IPS-18a (cell line): ENCODE results near the gene PRRG2.

Experiments
- H3K27ac ChIP-seq: one replicate; pipeline ENCODE4 v1.5.1; 2013; ENCODE audit warnings: low read length
- H3K27me3 ChIP-seq: one replicate; pipeline ENCODE4 v1.6.1; 2013; ENCODE audit warnings: mild to moderate bottlenecking, low read length; ENCODE audit not compliant: control insufficient read depth, insufficient read depth
- H3K36me3 ChIP-seq: one replicate; pipeline ENCODE4 v1.6.1; 2013; ENCODE audit warnings: low read depth, low read length; ENCODE audit not compliant: control insufficient read depth
- H3K4me1 ChIP-seq: one replicate; pipeline ENCODE4 v1.6.1; 2013; ENCODE audit warnings: low read depth, low read length; ENCODE audit not compliant: control insufficient read depth
- H3K4me3 ChIP-seq: one replicate; pipeline ENCODE4 v1.5.1; 2013; ENCODE audit warnings: low read length
- H3K9ac ChIP-seq: one replicate; pipeline ENCODE4 v1.6.1; 2013; ENCODE audit warnings: mild to moderate bottlenecking, low read length, moderate library complexity
- H3K9me3 ChIP-seq: one replicate; pipeline ENCODE4 v1.6.1; 2013; ENCODE audit warnings: low read depth, low read length; ENCODE audit not compliant: control insufficient read depth

PRRG2 gene

GRCh38 chr19:49590971-49591730 is 10.0 kb downstream of the PRRG2 start, which contains the start of gene PRR12:
PRR12 (plus strand) TSS chr19:49591182; CDS start chr19:49591655, 473 bp downstream.
- peak within 1 kb of the TSS; percentile 96 for H3K27ac ChIP-seq
- peak within 1 kb of the TSS; percentile 95 for H3K9ac ChIP-seq
- peak within 1 kb of the TSS; percentile 96 for H3K4me3 ChIP-seq
- H3K27me3 ChIP-seq = no peaks in the 10 kb centered on the region
- H3K36me3 ChIP-seq = peaks cover 16% of the 10 kb centered on the region
- H3K9me3 ChIP-seq = no peaks in the 10 kb centered on the region
- peaks cover 9% of the 10 kb centered on the region for H3K4me1 ChIP-seq

DNA sequence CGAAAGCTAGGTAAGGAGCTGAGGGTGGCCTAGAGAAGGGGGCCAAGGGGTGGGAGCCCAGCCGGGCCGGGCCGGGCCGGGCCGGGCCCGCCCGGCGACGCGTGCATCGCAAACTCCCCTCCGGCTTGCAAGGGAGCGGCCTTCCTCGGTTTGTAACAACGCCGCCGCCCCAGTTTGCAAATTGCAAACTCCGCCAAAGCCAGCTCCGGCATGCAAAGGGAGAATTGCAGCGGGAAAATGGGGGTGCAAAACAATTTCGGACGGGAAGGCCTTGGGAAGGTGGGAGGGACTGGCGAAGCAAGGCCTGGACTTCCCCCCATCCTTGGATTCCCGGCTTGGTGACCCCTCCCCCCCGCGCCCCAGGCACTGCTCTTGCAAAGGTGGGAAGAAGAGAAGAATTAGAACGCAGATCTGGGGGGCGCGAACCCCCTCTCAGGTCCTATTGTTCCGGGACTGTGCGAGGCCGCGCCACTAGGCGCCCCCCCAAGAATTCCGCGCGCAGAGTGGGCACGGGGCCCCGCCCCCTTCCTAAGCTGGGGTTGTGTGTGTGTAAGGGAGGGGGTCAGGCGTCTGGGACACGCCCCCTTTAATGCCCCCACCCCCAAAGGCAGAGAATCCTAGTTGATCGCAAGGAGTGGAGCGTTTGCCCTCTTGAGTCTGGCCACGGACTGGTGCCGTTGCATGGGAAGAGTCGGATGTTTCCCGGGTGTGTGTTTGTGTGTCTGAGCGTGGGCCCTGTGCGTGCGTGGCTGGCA is 10.8 kb downstream of the PRRG2 start:
- Histone ChIP-seq H3K27me3 (no peaks in the 10 kb centered on the region), H3K9ac (peak overlapping the region; percentile 95), H3K9me3 (no peaks in the 10 kb centered on the region), H3K4me1 (peaks cover 9% of the 10 kb centered on the region), H3K27ac (peak overlapping the region; percentile 78), H3K36me3 (peaks cover 19% of the 10 kb centered on the region), H3K4me3 (peak overlapping the region; percentile 92)

- Histone ChIP-seq H3K4me1 (peaks cover 9% of the 10 kb centered on the region), H3K27ac (peak overlapping the region; percentile 55), H3K9ac (peak overlapping the region; percentile 95)
Observed at GRCh38 chr19:49592486-49593232, 11.5 kb downstream of the PRRG2 start.

GRCh38 chr19:49593233-49594113 is 12.4 kb downstream of the PRRG2 start:
- Histone ChIP-seq H3K36me3 (peaks cover 26% of the 10 kb centered on the region), H3K9ac (peak overlapping the region; percentile 95), H3K4me1 (peaks cover 9% of the 10 kb centered on the region)

More at GRCh38 chr19:49592486-49593232, 11.5 kb downstream of the PRRG2 start:
- Histone ChIP-seq H3K36me3 (peaks cover 21% of the 10 kb centered on the region), H3K9me3 (no peaks in the 10 kb centered on the region), H3K27me3 (no peaks in the 10 kb centered on the region), H3K4me3 (peak overlapping the region; percentile 92)

GRCh38 chr19:49594157-49594992 is 13.3 kb downstream of the PRRG2 start:
- no peak overlapping the region for H3K9ac ChIP-seq
- H3K4me1 ChIP-seq = peaks cover 9% of the 10 kb centered on the region
- H3K27me3 ChIP-seq = no peaks in the 10 kb centered on the region
- H3K36me3 ChIP-seq = peaks cover 35% of the 10 kb centered on the region
- H3K27ac ChIP-seq = no peak overlapping the region
- no peaks in the 10 kb centered on the region for H3K9me3 ChIP-seq
- peak overlapping the region; percentile 29 for H3K4me3 ChIP-seq

More at GRCh38 chr19:49593233-49594113, 12.4 kb downstream of the PRRG2 start:
- Histone ChIP-seq H3K27me3 (no peaks in the 10 kb centered on the region), H3K4me3 (peak overlapping the region; percentile 92), H3K27ac (no peak overlapping the region), H3K9me3 (no peaks in the 10 kb centered on the region)

DNA sequence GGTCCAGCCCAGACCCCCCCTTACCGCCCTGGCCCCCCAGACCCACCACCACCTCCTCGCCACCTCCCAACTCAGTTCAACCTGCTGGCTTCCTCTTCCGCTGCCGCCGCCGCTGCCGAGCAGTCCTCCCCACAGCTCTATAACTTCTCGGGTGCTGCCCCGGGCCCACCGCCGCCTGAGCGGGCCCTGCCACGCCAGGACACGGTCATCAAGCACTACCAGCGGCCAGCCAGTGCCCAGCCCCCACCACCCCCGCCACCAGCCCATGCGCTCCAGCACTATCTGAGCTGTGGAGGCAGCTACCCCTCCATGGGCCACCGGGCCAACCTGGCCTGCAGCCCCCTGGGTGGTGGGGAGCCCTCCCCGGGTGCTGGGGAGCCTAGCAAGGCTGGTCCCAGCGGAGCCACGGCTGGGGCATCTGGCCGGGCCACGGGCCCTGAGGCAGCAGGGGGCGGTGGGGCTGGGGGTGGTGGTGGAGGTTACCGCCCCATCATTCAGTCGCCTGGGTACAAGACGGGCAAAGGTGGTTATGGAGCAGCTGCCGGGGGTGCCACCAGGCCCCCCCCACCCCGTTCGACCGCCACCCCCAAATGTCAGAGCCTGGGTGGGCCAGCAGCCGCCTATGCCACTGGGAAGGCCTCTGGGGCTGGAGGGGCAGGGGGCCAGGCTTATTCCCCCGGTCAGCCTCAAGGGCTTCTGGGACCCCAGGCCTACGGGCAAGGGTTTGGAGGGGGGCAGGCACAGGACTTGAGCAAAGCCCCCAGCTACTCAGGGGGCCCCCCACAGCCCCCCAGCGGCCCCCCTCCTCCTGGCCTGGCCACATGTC is 14.1 kb downstream of the PRRG2 start:
- H3K36me3 ChIP-seq = peaks cover 44% of the 10 kb centered on the region
- peaks cover 7% of the 10 kb centered on the region for H3K4me1 ChIP-seq
- no peak overlapping the region for H3K4me3 ChIP-seq
- no peak overlapping the region for H3K9ac ChIP-seq
- H3K27me3 ChIP-seq = no peaks in the 10 kb centered on the region
- H3K27ac ChIP-seq = no peak overlapping the region
- no peaks in the 10 kb centered on the region for H3K9me3 ChIP-seq

GRCh38 chr19:49595819-49596404 is 14.8 kb downstream of the PRRG2 start:
- no peaks in the 10 kb centered on the region for H3K27me3 ChIP-seq
- H3K4me3 ChIP-seq = no peak overlapping the region
- no peak overlapping the region for H3K9ac ChIP-seq
- H3K27ac ChIP-seq = no peak overlapping the region
- no peaks in the 10 kb centered on the region for H3K9me3 ChIP-seq
- H3K4me1 ChIP-seq = peaks cover 7% of the 10 kb centered on the region
- H3K36me3 ChIP-seq = peaks cover 49% of the 10 kb centered on the region

GRCh38 chr19:49596407-49596806 is 15.3 kb downstream of the PRRG2 start:
- Histone ChIP-seq H3K27me3 (no peaks in the 10 kb centered on the region), H3K36me3 (peaks cover 53% of the 10 kb centered on the region)

DNA sequence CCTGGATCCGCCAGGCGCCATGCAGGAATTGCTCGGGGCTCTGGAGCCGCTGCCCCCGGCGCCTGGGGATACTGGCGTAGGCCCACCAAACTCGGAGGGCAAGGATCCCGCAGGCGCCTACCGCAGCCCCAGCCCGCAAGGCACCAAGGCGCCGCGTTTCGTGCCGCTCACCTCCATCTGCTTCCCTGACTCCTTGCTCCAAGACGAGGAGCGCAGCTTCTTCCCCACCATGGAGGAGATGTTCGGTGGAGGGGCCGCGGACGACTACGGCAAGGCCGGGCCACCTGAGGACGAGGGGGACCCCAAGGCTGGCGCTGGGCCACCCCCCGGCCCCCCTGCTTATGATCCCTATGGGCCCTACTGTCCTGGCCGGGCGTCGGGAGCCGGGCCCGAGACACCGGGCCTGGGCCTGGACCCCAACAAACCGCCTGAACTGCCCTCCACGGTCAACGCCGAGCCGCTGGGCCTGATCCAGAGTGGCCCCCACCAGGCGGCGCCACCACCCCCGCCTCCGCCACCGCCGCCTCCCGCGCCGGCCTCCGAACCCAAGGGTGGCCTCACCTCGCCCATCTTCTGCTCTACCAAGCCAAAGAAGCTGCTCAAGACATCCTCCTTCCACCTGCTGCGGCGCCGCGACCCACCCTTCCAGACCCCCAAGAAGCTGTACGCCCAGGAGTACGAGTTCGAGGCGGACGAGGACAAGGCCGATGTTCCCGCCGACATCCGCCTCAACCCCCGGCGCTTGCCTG is 16.0 kb downstream of the PRRG2 start:
- Histone ChIP-seq H3K27ac (no peak overlapping the region), H3K36me3 (peaks cover 59% of the 10 kb centered on the region), H3K4me3 (no peak overlapping the region), H3K9ac (no peak overlapping the region), H3K27me3 (no peaks in the 10 kb centered on the region), H3K4me1 (peaks cover 7% of the 10 kb centered on the region), H3K9me3 (no peaks in the 10 kb centered on the region)

More at GRCh38 chr19:49596407-49596806, 15.3 kb downstream of the PRRG2 start:
- H3K9ac ChIP-seq = no peak overlapping the region
- H3K4me3 ChIP-seq = no peak overlapping the region
- H3K27ac ChIP-seq = no peak overlapping the region
- no peaks in the 10 kb centered on the region for H3K9me3 ChIP-seq
- peaks cover 7% of the 10 kb centered on the region for H3K4me1 ChIP-seq
